Measurements from ENCODE around the gene NCKAP1. TPM values are rescaled to one million over a fixed set of nuclear protein-coding genes. Genes with fewer than 3 reads are reported as not detected.
"Not testable (repeated sequence)": the region's sequence is repeated elsewhere in the genome, so short reads cannot be mapped to it uniquely, and the experiment has no call there.

NCKAP1 gene
- total and polyA plus RNA-seq, 4 donors, result 16.1 to 64.2 (median 24.4) TPM

GRCh38 chr2:182962641-182963040 is 75.6 kb downstream of the NCKAP1 start (continued):
- TF ChIP-seq SP1 (IDR thresholded peaks at IDR 0.05) (no peak), JUND (IDR thresholded peaks at IDR 0.05) (no peak), HNF4G (IDR thresholded peaks at IDR 0.05) (no peak), FOXA1 (IDR thresholded peaks at IDR 0.05) (no peak), EGR1 (IDR thresholded peaks at IDR 0.05; ENCODE audit: low read depth in 2 of 2) (no peak), ATF3 (IDR thresholded peaks at IDR 0.05) (no peak), RAD21 (IDR thresholded peaks at IDR 0.05) (no peak)
- TF ChIP-seq, protein P1, sequence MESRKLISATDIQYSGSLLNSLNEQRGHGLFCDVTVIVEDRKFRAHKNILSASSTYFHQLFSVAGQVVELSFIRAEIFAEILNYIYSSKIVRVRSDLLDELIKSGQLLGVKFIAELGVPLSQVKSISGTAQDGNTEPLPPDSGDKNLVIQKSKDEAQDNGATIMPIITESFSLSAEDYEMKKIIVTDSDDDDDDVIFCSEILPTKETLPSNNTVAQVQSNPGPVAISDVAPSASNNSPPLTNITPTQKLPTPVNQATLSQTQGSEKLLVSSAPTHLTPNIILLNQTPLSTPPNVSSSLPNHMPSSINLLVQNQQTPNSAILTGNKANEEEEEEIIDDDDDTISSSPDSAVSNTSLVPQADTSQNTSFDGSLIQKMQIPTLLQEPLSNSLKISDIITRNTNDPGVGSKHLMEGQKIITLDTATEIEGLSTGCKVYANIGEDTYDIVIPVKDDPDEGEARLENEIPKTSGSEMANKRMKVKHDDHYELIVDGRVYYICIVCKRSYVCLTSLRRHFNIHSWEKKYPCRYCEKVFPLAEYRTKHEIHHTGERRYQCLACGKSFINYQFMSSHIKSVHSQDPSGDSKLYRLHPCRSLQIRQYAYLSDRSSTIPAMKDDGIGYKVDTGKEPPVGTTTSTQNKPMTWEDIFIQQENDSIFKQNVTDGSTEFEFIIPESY (IDR thresholded peaks at IDR 0.05), result no peak

DNA sequence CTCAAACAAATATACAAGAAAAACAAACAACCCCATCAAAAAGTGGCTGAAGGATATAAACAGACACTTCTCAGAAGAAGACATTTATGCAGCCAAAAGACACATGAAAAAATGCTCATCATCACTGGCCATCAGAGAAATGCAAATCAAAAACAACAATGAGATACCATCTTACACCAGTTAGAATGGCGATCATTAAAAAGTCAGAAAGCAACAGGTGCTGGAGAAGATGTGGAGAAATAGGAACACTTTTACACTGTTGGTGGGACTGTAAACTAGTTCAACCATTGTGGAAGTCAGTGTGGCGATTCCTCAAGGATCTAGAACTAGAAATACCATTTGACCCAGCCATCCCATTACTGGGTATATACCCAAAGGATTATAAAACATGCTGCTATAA is 77.4 kb downstream of the NCKAP1 start:
- H3K4me3 ChIP-seq (ENCODE audit: low read depth in 1 of 3, low read length in 3 of 3); H3K9ac ChIP-seq (ENCODE audit: low read depth in 1 of 2, low read length in 2 of 2); H3K36me3 ChIP-seq (ENCODE audit: control insufficient read depth in 4 of 4, insufficient read depth in 3 of 4, low read depth in 1 of 4, low read length in 3 of 4); H3K4me1 ChIP-seq (ENCODE audit: control insufficient read depth in 4 of 4, insufficient read depth in 4 of 4, low read length in 3 of 4); H3K9me3 ChIP-seq (ENCODE audit: control insufficient read depth in 4 of 4, low read length in 3 of 4); DNase-seq (ENCODE audit: low spot score); H3K27me3 ChIP-seq (ENCODE audit: control insufficient read depth in 4 of 4, insufficient read depth in 4 of 4, low read length in 3 of 4); H3K27ac ChIP-seq (ENCODE audit: low read depth in 1 of 2, low read length in 2 of 2): not testable (repeated sequence)
- WGBS, result 100% methylated on average over 1 of the region's 2 CpGs

GRCh38 chr2:182954789-182955188 is 83.5 kb downstream of the NCKAP1 start:
- Histone ChIP-seq H3K9ac (ENCODE audit: low read depth in 1 of 2, low read length in 2 of 2) (no peak overlapping the region), H3K27me3 (ENCODE audit: control insufficient read depth in 4 of 4, insufficient read depth in 4 of 4, low read length in 3 of 4) (no peaks in the 10 kb centered on the region), H3K27ac (ENCODE audit: low read depth in 1 of 2, low read length in 2 of 2) (no peak overlapping the region), H3K36me3 (ENCODE audit: control insufficient read depth in 4 of 4, insufficient read depth in 3 of 4, low read depth in 1 of 4, low read length in 3 of 4) (peaks cover 3 to 21% (median 4%) of the 10 kb centered on the region in 4 donors), H3K9me3 (ENCODE audit: control insufficient read depth in 4 of 4, low read length in 3 of 4) (no peaks in the 10 kb centered on the region), H3K4me1 (ENCODE audit: control insufficient read depth in 4 of 4, insufficient read depth in 4 of 4, low read length in 3 of 4) (no peaks in the 10 kb centered on the region), H3K4me3 (ENCODE audit: low read depth in 1 of 3, low read length in 3 of 3) (no peak overlapping the region)
- DNase-seq (ENCODE audit: low spot score), result no peak
- TF ChIP-seq REST (IDR thresholded peaks at IDR 0.05) (no peak), TAF1 (conservative IDR thresholded peaks at IDR 0.05) (no peak), EGR1 (IDR thresholded peaks at IDR 0.05; ENCODE audit: low read depth in 2 of 2) (no peak), FOXA2 (IDR thresholded peaks at IDR 0.05) (no peak), SP1 (IDR thresholded peaks at IDR 0.05) (no peak), HNF4A (conservative IDR thresholded peaks at IDR 0.05) (no peak), RXRA (IDR thresholded peaks at IDR 0.05) (no peak), RAD21 (IDR thresholded peaks at IDR 0.05) (no peak), GABPA (IDR thresholded peaks at IDR 0.05 in 1 of 2, conservative IDR thresholded peaks at IDR 0.05 in 1 of 2) (no peak), NR2F2 (IDR thresholded peaks at IDR 0.05) (no peak)
- TF ChIP-seq, protein P2, sequence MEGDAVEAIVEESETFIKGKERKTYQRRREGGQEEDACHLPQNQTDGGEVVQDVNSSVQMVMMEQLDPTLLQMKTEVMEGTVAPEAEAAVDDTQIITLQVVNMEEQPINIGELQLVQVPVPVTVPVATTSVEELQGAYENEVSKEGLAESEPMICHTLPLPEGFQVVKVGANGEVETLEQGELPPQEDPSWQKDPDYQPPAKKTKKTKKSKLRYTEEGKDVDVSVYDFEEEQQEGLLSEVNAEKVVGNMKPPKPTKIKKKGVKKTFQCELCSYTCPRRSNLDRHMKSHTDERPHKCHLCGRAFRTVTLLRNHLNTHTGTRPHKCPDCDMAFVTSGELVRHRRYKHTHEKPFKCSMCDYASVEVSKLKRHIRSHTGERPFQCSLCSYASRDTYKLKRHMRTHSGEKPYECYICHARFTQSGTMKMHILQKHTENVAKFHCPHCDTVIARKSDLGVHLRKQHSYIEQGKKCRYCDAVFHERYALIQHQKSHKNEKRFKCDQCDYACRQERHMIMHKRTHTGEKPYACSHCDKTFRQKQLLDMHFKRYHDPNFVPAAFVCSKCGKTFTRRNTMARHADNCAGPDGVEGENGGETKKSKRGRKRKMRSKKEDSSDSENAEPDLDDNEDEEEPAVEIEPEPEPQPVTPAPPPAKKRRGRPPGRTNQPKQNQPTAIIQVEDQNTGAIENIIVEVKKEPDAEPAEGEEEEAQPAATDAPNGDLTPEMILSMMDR (IDR thresholded peaks at IDR 0.05; ENCODE audit: low read depth, low read length, missing input control), result no peak
- TF ChIP-seq, protein P1 (IDR thresholded peaks at IDR 0.05), result no peak

All from liver (tissue), 9 donors.